GM19240 (cell line): ENCODE results near the gene CDKL5.
A peak's percentile ranks its signal among the peaks of the same experiment; 100 is the strongest.
"Not testable (repeated sequence)": the region's sequence is repeated elsewhere in the genome, so short reads cannot be mapped to it uniquely, and the experiment has no call there.

Experiments
- DNase-seq: peaks from one replicate; pipeline ENCODE4 v3.0.0; 2011; ENCODE audit warnings: low spot score; ENCODE audit not compliant: insufficient read length

The CDKL5 gene

DNA sequence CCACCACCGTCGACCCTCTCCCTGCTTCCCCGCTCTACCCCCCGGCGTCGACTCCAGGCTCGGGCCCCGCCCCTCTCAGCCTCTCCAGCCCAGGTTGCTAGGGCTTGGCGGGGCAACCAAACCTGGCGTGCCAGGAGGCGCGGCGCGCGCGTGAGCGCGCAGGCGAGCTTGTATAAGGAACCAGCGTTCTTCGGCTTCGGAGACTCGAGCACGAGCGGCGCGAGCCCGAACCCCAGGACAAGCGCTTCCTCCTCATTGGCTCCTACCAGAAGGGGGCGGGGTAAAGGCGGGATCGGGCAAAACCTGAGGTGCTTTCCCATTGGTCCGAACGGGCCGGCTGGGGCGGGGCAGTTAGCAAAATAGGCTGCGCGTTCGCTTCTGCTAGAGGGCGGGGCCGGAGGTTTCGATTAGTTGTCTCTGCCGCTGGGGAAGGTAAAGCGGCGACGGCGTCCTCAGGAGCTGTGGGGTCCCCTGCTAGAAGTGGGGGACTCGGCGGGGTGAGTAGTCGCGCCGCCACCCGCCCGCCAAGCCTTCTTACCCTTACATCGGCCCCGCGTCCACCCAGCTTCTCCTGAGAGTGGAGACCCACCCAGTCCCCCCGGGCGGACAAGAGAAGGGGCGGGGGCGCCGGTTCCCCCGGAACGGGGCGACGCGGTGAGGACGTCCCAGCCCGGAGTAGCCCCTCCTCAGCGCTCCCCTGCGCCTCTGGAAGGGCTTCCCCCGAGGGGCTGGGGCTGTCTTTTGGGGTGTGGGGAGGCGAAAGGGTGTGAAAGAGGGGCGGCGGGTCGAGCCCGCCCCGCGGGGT, at the start of gene CDKL5:
TSS of gene CDKL5 (plus strand) at position 410 of the 805 bp plus-strand sequence. CDS start 81,489 bp downstream, outside the sequence.
- DNase-seq: peak; percentile 51

GRCh38 chrX:18377796-18378195, 47.6 kb upstream of the CDKL5 start:
- no peak for DNase-seq

- DNase-seq: no peak
Measured at GRCh38 chrX:18389966-18390365, 35.4 kb upstream of the CDKL5 start.

DNA sequence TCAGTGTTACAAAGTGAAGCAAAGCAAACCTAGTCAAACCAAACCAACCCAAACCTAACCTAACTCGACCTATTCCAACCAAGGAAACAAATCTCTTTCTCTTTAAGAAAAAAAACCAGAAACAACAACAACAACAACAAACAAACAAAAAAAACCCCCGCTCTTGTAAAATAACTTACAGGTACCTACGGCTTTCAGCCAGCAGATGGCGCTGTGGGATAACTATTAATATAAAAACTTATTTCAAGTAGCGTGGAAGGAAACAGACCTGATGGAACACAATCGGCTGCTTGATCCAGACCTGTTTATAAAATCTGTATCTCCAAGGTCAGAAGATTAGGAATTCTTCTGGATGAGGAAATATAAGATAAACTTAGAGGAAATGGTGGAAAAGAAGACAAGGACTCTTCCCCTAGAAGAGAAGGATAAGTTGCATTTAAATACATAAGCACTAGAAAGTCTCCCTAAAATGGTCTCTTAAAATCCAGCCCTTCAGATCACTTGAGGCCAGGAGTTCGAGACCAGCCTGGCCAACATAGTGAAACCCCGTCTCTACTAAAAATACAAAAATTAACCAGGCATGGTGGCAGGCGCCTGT, 34.4 kb upstream of the CDKL5 start:
- DNase-seq: peak; percentile 18

DNA sequence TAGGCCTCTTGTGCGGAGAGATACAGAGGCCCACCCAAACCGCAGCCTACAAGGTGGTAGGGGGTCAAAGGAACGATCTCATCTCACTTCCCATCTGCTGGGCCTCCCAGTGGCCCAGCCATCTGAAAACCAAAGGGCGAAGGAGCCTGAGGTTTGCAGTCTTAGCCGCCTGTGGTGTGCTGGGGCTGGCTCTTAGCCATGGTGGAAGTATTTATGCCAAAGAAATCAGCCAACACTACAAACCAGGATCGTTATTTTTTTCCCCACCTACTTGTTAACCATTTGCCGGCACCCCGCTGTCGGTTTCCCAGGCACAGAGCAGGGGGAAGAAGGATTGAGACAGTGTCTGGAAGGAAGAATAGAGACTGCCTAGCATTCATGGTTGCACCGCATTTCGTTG, 30.9 kb upstream of the CDKL5 start:
- no peak for DNase-seq

GRCh38 chrX:18401848-18402213, 23.6 kb upstream of the CDKL5 start:
- no peak for DNase-seq

GRCh38 chrX:18406531-18407266, 18.7 kb upstream of the CDKL5 start:
- no peak for DNase-seq

- DNase-seq: no peak
Measured at GRCh38 chrX:18410038-18410437, 15.4 kb upstream of the CDKL5 start.

DNA sequence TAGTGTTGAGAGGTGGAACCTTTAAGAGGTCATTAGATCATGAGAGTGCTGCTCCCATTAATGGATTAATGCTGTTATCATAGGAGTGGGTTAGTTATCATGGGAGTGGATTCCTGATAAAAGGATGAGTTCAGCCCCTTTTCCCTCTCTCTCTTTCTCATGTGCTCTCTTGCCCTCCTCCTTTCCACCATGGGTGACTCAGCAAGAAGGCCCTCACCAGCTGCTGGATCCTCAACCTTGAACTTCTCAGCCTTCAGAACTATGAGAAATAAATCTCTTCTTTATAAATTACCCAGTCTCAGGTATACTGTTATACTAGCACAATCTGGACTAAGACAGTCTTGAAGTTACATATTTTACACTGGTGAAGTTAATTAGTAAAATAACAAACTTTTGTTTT, 10.0 kb upstream of the CDKL5 start:
- DNase-seq: no peak

DNA sequence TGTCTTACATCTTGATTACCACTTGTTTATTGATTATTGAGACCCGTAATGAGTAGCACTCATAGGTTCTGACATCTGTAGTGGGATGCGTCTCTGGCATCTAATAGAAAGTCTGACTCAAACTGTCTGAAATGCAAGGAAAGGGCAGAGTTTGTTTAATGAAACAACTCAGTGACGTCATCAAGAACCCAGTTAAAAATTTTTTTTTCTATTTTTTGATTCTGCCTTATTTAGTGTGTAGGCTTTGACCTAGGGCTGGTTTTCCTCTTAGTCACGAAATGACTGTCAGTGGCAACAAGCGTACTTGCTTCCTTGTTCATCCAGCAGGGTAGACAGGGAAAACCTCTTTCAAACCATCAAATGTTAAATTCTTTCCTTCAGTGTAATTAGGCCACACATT, 3.1 kb upstream of the CDKL5 start:
- DNase-seq: no peak

DNA sequence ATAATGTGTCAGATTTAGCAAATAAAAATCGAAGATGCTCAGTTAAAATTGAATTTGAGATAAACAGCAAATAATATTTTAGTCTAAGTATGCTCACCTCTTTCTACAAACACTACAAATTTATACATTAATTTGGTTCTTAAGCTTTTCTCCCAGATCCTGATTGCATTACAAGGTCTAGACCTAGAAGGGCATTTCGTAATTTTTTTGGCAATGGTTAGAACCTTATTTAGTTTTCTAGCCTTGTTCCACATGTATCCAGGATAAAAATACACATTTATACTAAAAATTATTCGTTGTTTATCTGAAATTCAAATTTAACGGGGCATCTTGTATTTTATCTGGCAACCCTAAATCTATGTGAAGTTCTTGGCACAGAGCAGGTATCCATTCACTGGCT, 2.5 kb upstream of the CDKL5 start:
- DNase-seq: no peak

DNA sequence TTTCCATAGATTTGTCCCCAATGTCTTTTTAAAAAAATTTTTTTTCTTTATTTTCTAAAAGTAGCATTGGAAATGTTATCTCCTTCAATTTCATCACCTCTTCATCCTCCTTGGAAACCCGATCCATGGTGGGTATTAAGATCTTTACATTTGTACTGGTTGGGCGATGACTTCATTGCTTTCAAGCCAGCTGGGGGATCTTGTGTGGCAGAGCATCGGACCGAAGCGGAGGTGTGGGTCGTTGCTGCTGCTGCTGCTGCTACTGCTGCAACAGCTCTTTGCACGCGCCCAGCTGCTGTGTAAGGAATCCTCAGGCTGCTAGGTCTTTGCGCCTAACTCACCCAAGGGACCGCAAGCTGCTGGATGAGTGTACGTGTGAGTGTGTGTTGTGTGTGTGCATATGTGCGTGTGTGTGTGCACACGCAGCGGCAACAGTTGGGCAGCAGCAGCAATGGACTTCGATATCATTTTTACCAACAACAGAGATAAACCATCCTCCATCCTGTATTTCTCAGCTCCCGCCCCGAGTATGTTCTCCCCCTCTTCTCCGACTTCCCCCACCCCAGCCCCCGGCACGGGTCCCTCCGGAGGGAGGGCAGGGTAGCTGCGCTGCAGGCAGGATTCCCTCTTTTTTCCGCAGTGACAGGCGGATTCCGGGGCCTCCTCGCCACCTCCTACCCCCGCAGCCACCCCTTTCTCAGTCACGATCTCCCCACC, 768 bp upstream of the CDKL5 start:
- no peak for DNase-seq

DNA sequence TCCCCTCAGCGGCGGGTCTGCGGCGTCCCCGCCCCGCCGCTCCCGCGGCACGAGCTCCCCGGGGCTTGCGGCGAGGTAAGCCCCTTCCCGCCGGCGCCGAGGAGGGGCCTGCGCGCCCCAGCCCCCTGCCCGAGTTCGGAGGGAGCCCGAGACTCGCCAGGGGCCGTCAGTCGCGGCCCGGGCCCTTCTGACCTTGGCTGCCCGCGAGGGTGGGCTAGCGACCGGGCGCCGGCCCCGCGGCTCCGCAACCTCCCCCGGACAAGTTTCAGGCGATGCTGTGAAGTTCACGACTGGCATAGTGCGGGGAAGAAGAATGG, 554 bp downstream of the CDKL5 start:
- DNase-seq: no peak

DNA sequence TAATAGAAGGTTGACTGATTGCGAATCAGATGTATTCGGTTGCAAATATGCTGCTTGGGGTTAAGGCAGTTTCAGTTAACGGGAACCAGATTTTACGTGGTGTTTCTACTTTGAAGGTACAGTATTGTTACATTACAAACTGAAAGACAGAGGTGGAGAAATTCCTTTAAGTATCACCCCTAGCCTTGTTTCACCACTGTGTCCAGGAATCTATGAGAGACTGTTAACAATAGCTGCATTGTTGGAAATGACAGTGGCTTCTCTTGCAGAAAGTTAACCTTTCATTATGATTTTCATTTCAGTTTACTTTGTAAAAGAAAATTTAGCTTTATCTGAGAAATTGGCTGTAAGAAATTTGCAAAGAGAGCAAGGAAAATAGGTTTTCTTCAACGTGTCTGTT, 2.6 kb downstream of the CDKL5 start:
- DNase-seq: no peak

DNA sequence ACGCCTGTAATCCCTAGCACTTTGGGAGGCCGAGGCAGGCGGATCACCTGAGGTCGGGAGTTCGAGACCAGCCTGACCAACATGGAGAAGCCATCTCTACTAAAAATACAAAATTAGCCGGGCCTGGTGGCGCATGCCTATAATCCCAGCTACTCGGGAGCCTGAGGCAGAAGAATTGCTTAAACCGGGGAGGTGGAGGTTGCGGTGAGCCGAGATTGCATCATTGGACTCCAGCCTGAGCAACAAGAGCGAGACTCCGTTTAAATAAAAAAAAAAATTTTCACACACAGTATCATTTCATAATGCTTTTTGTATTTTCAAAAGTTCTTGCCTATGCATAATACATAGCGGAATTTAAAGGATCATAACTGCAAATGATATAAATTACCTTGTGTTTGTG, 7.9 kb downstream of the CDKL5 start:
- DNase-seq: not testable (repeated sequence)

DNA sequence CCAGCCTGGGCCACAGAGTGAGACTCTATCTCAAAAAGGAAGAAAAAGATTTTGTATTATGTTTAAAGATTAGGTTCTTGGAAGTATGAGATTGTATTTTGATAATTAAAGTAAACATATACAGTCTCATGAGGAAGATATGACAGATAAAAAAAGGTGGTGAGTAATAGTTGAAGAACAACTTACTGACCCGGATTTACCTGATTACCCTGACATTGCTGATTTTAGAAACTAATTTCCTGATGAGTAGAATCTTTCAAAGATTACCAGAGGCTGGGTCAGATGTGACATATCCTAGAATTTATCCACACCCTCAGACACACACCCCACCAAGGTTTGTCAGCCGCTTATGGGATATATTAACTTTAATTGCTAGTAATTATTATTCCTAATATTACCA, 9.5 kb downstream of the CDKL5 start:
- no peak for DNase-seq

- DNase-seq: no peak
Measured at GRCh38 chrX:18436017-18436416, 10.6 kb downstream of the CDKL5 start.

GRCh38 chrX:18440835-18441234, 15.4 kb downstream of the CDKL5 start:
- no peak for DNase-seq

GRCh38 chrX:18441780-18442367, 16.5 kb downstream of the CDKL5 start:
- DNase-seq: no peak

- no peak for DNase-seq
Measured at GRCh38 chrX:18448416-18448815, 23.0 kb downstream of the CDKL5 start.

GRCh38 chrX:18449236-18449635, 23.8 kb downstream of the CDKL5 start:
- DNase-seq: no peak

DNA sequence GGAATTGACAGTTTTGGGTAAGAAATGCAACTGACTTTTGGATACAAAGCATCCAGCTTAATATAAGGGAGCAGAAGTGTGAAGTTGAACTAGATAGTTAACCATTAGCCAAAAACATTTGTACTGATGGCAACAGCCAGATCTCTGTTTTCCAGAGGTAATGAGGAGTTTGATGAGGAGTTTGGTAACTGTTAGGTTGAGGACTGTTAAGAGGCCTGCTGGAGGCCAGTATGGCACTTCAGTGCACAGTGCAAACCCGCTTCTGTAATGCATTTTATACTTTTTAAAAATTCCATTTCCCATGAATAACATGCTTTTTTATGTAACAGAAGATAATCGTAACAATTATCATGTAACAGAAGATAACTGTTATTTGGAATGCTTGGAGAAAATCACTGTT, 30.0 kb downstream of the CDKL5 start:
- DNase-seq: no peak
